CD4-positive, CD25-positive, alpha-beta regulatory T cell (primary cell): ENCODE results near the gene TCOF1. TPM values are rescaled to one million over a fixed set of nuclear protein-coding genes. Genes with fewer than 3 reads are reported as not detected.
A peak's percentile ranks its signal among the peaks of the same experiment; 100 is the strongest.

Experiments used
- ATAC-seq, 2 donors: fragments of 150-1000 bp; cut with Tn5 transposase; one replicate each; pipeline ENCODE4 v1.10.0; 2021; ENCODE audit warnings: low read depth in 2 of 2, moderate number of reproducible peaks in 2 of 2, moderate library complexity in 1 of 2
- DNase-seq, 3 donors: peaks; one replicate each; pipeline versions ENCODE4 v3.0.0 to v3.0.0-alpha.2; 2012 to 2022; ENCODE audit warnings: mixed read lengths in 1 of 3
- H3K27ac ChIP-seq: one replicate; pipeline ENCODE4 v1.7.0; 2013; ENCODE audit warnings: mild to moderate bottlenecking, low read length; ENCODE audit not compliant: insufficient read depth, poor library complexity, severe bottlenecking
- H3K27me3 ChIP-seq: one replicate; pipeline ENCODE4 v1.7.0; 2013; ENCODE audit warnings: low read length; ENCODE audit not compliant: control insufficient read depth, insufficient read depth
- H3K36me3 ChIP-seq: one replicate; pipeline ENCODE4 v1.7.0; 2013; ENCODE audit warnings: mild to moderate bottlenecking, low read length, moderate library complexity; ENCODE audit not compliant: control insufficient read depth, insufficient read depth
- H3K4me1 ChIP-seq: 2 replicates; pipeline ENCODE4 v1.7.0; 2013; ENCODE audit warnings: mild to moderate bottlenecking, low read length; ENCODE audit not compliant: insufficient read depth, control insufficient read depth, poor library complexity, severe bottlenecking
- H3K4me3 ChIP-seq: one replicate; pipeline ENCODE4 v1.7.0; 2013; ENCODE audit warnings: low read depth, mild to moderate bottlenecking, low read length, moderate library complexity
- H3K9me3 ChIP-seq, 2 experiments: 1 replicate in 1 of 2; 2 replicates in 1 of 2; pipeline ENCODE4 v1.7.0; 2013; ENCODE audit warnings: low read length in 2 of 2, mild to moderate bottlenecking in 1 of 2, moderate library complexity in 1 of 2; ENCODE audit not compliant: control insufficient read depth in 2 of 2
- H3K27ac Mint-ChIP-seq, 3 donors: one replicate each; pipeline ENCODE4 v1.8.0; 2020 to 2022; ENCODE audit warnings: mild to moderate bottlenecking in 3 of 3, mixed read lengths in 3 of 3, moderate library complexity in 2 of 3
- H3K27me3 Mint-ChIP-seq: one replicate; pipeline ENCODE4 v1.8.0; 2022; ENCODE audit warnings: mild to moderate bottlenecking, mixed read lengths
- H3K36me3 Mint-ChIP-seq: one replicate; pipeline ENCODE4 v1.8.0; 2020; ENCODE audit warnings: mixed read lengths
- H3K4me1 Mint-ChIP-seq, 4 donors: one replicate each; pipeline ENCODE4 v1.8.0; 2020 to 2022; ENCODE audit warnings: mixed read lengths in 4 of 4, mild to moderate bottlenecking in 1 of 4
- H3K4me3 Mint-ChIP-seq, 4 donors: one replicate each; pipeline ENCODE4 v1.8.0; 2020 to 2022; ENCODE audit warnings: mild to moderate bottlenecking in 4 of 4, mixed read lengths in 4 of 4, moderate library complexity in 3 of 4
- H3K9me3 Mint-ChIP-seq, 7 donors: one replicate each; pipeline ENCODE4 v1.8.0; 2020 to 2022; ENCODE audit warnings: mixed read lengths in 7 of 7, mild to moderate bottlenecking in 3 of 7, moderate library complexity in 2 of 7
- polyA plus RNA-seq, 4 donors: library from polyadenylated mRNA; unstranded; fragments of 300-500 nt; fragmentation: Illumina TruSeq; gene quantifications; one replicate each; pipeline ENCODE4 v1.2.3, GENCODE V29; 2021
- total RNA-seq: library from RNA; stranded (reverse); gene quantifications from one replicate; pipeline ENCODE4 v1.2.3, GENCODE V29; 2022

Gene TCOF1
- total and polyA plus RNA-seq, 5 donors from 2014 or later = 2.7 to 58.3 (median 3.9) TPM

GRCh38 chr5:150401076-150401375, 43.5 kb downstream of the TCOF1 start:
- Histone ChIP-seq H3K27ac (no peak overlapping the region), H3K27me3 (no peaks in the 10 kb centered on the region), H3K36me3 (peaks cover 92% of the 10 kb centered on the region), H3K9me3 (no peaks in the 10 kb centered on the region), H3K4me3 (no peak overlapping the region), H3K4me1 (no peaks in the 10 kb centered on the region)
- no peak for ATAC-seq
- H3K36me3 Mint-ChIP-seq = peaks cover 43% of the 10 kb centered on the region
- H3K9me3 Mint-ChIP-seq = no peaks in the 10 kb centered on the region
- H3K4me3 Mint-ChIP-seq = peak overlapping the region in 1 of 4 donors; percentile 5
- no peak for DNase-seq
- peaks cover 0 to 7% (median 0%) of the 10 kb centered on the region in 4 donors for H3K4me1 Mint-ChIP-seq
- peaks cover 6% of the 10 kb centered on the region for H3K27me3 Mint-ChIP-seq
- H3K27ac Mint-ChIP-seq = peak overlapping the region in 2 of 3 donors; percentile 11 to 76

DNA sequence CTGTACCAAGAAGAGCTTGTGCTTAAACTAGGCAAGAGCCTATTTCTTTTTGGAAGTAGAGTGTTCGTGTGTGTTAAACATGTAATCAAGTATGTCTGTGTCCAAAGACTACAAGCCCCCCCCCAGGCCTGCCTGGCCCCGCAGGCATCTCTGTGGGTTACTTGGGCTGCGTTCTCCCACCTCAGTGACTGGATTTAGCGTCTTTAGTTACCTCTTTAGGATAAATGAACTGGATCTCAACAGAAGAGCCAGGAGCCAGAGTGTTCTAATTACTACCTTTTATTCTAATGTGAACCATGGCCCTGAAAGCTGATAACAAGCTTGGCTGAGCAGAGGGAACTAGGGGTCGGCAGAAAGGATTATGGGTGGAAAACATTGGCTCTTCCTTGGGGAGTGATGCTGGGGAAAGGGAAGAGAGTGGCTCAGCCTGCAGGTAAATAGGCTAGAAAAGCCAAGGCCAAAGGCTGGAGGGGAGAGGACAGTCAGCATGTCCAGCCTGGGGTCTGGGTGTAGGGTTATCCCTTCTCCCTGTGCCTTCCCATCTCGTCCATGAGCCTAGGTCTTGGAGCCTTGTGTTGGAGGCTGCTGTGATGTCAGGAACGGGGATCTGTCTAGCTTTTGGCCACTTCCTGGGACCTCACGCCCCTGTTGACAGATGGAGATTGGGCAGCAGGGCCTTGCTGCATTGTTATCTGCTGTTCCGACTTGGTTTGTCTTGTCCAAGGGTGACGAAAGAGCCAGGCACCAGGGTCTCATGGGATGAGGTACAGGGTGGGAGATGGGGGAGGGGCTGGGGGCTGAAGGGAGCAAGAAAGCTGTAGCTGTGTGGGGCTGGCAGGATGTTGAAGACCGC, 44.1 kb downstream of the TCOF1 start:
- Mint-ChIP-seq H3K36me3 (peaks cover 40% of the 10 kb centered on the region), H3K4me3 (peak overlapping the region in 2 of 4 donors; percentile 5 to 86), H3K4me1 (peaks cover 0 to 10% (median 0%) of the 10 kb centered on the region in 4 donors), H3K9me3 (no peaks in the 10 kb centered on the region), H3K27me3 (peaks cover 8% of the 10 kb centered on the region), H3K27ac (peak overlapping the region; percentile 11 to 91 (median 31))
- peaks cover 92% of the 10 kb centered on the region for H3K36me3 ChIP-seq
- no peaks in the 10 kb centered on the region for H3K27me3 ChIP-seq
- ATAC-seq (no peak), DNase-seq (no peak)
- no peaks in the 10 kb centered on the region for H3K9me3 ChIP-seq
- H3K27ac ChIP-seq = no peak overlapping the region
- no peak overlapping the region for H3K4me3 ChIP-seq
- no peaks in the 10 kb centered on the region for H3K4me1 ChIP-seq

GRCh38 chr5:150402229-150402773, 44.8 kb downstream of the TCOF1 start:
- Histone ChIP-seq H3K9me3 (no peaks in the 10 kb centered on the region), H3K27ac (no peak overlapping the region), H3K4me1 (no peaks in the 10 kb centered on the region), H3K36me3 (peaks cover 92% of the 10 kb centered on the region), H3K4me3 (no peak overlapping the region), H3K27me3 (no peaks in the 10 kb centered on the region)
- DNase-seq (no peak), ATAC-seq (no peak)
- H3K4me3 Mint-ChIP-seq = peak overlapping the region in 2 of 4 donors; percentile 1 to 58
- no peaks in the 10 kb centered on the region for H3K9me3 Mint-ChIP-seq
- H3K36me3 Mint-ChIP-seq = peaks cover 39% of the 10 kb centered on the region
- peaks cover 0 to 10% (median 0%) of the 10 kb centered on the region in 4 donors for H3K4me1 Mint-ChIP-seq
- H3K27me3 Mint-ChIP-seq = peaks cover 8% of the 10 kb centered on the region
- H3K27ac Mint-ChIP-seq = no peak overlapping the region

- H3K4me1 Mint-ChIP-seq = peaks cover 0 to 13% (median 0%) of the 10 kb centered on the region in 4 donors
- peak overlapping the region in 2 of 4 donors; percentile 58 to 89 for H3K4me3 Mint-ChIP-seq
- H3K27me3 Mint-ChIP-seq = peaks cover 8% of the 10 kb centered on the region
- Histone ChIP-seq H3K9me3 (no peaks in the 10 kb centered on the region), H3K4me3 (no peak overlapping the region), H3K27ac (no peak overlapping the region), H3K36me3 (peaks cover 90% of the 10 kb centered on the region), H3K4me1 (no peaks in the 10 kb centered on the region), H3K27me3 (no peaks in the 10 kb centered on the region)
- no peak for ATAC-seq
- H3K36me3 Mint-ChIP-seq = peaks cover 36% of the 10 kb centered on the region
- peak overlapping the region in 1 of 3 donors; percentile 2 for H3K27ac Mint-ChIP-seq
- DNase-seq = no peak
- H3K9me3 Mint-ChIP-seq = no peaks in the 10 kb centered on the region
These were observed 45.4 kb downstream of the TCOF1 start for GRCh38 chr5:150402901-150403342.

GRCh38 chr5:150404121-150404520, 46.6 kb downstream of the TCOF1 start:
- DNase-seq = no peak
- Mint-ChIP-seq H3K4me1 (peaks cover 0 to 25% (median 3%) of the 10 kb centered on the region in 4 donors), H3K27ac (no peak overlapping the region), H3K36me3 (peaks cover 27% of the 10 kb centered on the region), H3K4me3 (no peak overlapping the region), H3K9me3 (no peaks in the 10 kb centered on the region), H3K27me3 (peaks cover 15% of the 10 kb centered on the region)
- no peak overlapping the region for H3K27ac ChIP-seq
- no peak overlapping the region for H3K4me3 ChIP-seq
- H3K4me1 ChIP-seq = peaks cover 7% of the 10 kb centered on the region
- no peaks in the 10 kb centered on the region for H3K9me3 ChIP-seq
- no peaks in the 10 kb centered on the region for H3K27me3 ChIP-seq
- peaks cover 80% of the 10 kb centered on the region for H3K36me3 ChIP-seq
- no peak for ATAC-seq

- H3K27ac Mint-ChIP-seq = no peak overlapping the region
- H3K27me3 Mint-ChIP-seq = peaks cover 15% of the 10 kb centered on the region
- no peak overlapping the region for H3K4me3 Mint-ChIP-seq
- H3K27me3 ChIP-seq = no peaks in the 10 kb centered on the region
- H3K9me3 Mint-ChIP-seq = no peaks in the 10 kb centered on the region
- peaks cover 8% of the 10 kb centered on the region for H3K4me1 ChIP-seq
- H3K36me3 ChIP-seq = peaks cover 76% of the 10 kb centered on the region
- no peak overlapping the region for H3K27ac ChIP-seq
- no peaks in the 10 kb centered on the region for H3K9me3 ChIP-seq
- H3K4me1 Mint-ChIP-seq = peaks cover under 1 to 26% (median 4%) of the 10 kb centered on the region in 4 donors
- DNase-seq = no peak
- ATAC-seq = no peak
- H3K4me3 ChIP-seq = no peak overlapping the region
- peaks cover 27% of the 10 kb centered on the region for H3K36me3 Mint-ChIP-seq
These were observed 47.0 kb downstream of the TCOF1 start for GRCh38 chr5:150404535-150404934.

- no peaks in the 10 kb centered on the region for H3K9me3 ChIP-seq
- peaks cover 2 to 33% (median 9%) of the 10 kb centered on the region in 4 donors for H3K4me1 Mint-ChIP-seq
- peaks cover 21% of the 10 kb centered on the region for H3K36me3 Mint-ChIP-seq
- peak overlapping the region in 1 of 4 donors; percentile 79 for H3K4me3 Mint-ChIP-seq
- ATAC-seq (no peak), DNase-seq (no peak)
- H3K4me1 ChIP-seq = peaks cover 15% of the 10 kb centered on the region
- H3K4me3 ChIP-seq = no peak overlapping the region
- H3K27me3 ChIP-seq = no peaks in the 10 kb centered on the region
- peaks cover 70% of the 10 kb centered on the region for H3K36me3 ChIP-seq
- peaks cover 15% of the 10 kb centered on the region for H3K27me3 Mint-ChIP-seq
- no peaks in the 10 kb centered on the region for H3K9me3 Mint-ChIP-seq
- no peak overlapping the region for H3K27ac Mint-ChIP-seq
- no peak overlapping the region for H3K27ac ChIP-seq
These were observed 47.7 kb downstream of the TCOF1 start for GRCh38 chr5:150404941-150405816.
